HG02884 (cell line): ENCODE data around the gene MBD5.

Experiments
- ATAC-seq: cut with Tn5 transposase; IDR thresholded peaks from one replicate; pipeline ENCODE4 v1.9.1; 2021; ENCODE audit warnings: mild to moderate bottlenecking, moderate library complexity; ENCODE audit not compliant: unreplicated experiment

Gene MBD5

DNA sequence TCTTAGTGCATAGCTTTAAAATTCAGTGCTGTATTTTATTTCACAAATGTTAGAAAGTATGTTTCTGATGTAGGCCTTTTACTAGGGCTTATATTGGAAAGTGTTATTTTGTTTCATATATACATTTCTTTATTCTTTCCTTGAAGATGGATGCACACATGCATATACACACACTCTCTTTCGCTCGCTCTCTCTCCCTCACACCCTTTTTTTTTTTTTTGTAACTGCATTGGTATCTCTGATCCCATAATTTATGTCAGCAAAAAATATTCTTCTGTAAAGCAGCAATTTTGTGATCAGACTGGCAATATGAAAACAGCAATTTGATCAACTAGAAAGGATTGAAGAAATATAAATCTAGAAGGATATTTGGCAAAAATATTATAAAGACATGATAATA is 2.0 kb downstream of the MBD5 start:
- ATAC-seq, result no peak

DNA sequence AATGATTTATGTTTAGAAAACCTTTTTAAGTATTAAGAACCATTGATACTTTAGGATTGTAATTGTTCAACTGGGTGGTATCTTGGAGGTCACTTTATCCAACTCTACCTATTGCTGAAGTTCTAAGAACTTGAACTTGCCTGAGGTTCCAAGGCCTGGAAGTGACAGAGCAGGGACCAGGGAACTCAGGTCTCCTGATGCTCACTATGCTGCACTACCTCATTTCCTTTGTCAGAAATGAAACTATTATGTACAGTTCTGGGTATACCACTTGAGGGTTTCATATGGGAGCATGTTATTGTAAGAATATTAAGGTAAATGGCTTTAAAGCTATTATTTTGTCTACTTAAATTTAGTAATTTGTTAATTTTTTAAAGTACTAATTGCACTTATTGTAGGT is 3.0 kb downstream of the MBD5 start:
- no peak for ATAC-seq

DNA sequence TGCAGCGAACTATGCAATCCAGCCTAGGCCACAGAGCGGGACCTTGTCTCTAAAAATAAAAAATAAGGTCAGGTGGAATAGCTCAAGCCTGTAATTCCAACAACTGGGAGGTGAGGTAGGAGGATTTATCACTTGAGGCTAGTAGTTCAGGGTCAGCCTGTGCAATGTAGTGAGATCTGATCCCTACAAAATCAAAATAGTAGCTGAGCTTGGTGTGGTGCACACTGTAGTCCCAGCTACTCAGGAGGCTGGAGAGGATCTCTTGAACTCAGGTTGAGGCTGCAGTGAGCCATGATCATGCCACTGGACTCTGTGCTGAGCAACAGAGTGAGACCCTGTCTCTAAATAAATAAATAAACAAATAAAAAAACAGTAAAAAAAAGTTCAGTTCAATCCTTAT is 5.7 kb downstream of the MBD5 start:
- no peak for ATAC-seq

DNA sequence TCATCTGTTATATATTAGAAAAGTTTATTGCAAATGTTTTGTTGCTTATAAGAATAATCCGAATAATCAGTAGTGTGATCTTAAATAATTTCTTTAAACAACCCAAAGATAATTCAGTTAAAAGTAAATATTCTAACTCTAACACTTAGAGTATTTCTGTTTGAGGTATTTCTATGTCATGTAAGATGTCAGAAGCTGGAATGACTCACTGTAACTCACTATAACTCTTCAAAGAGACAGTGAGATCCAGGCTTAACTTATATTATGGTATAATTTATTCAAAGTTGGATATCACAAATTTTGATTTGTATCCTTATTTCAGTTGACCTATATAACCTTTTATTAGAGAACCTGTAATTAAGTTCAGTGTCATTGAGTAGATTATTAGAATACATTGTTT is 6.9 kb downstream of the MBD5 start:
- no peak for ATAC-seq

DNA sequence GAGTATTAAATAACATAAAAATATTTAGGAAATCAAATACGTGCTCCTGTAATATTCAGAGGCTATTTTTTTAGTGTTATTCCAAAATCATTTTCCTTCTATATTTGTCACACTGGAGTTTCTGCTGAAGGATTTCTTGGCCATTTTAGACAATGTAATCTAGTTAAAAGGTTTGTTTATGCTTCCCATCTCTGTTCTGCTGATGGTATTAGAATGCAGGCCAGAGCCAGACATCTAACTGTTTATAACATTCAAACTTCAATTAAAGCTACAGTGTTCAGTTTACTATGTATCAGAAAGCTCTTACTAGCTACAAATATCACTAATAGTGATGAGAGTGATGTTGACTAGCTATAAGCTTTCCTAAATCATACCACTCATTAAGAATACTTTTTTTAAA is 7.9 kb downstream of the MBD5 start:
- ATAC-seq, result no peak

DNA sequence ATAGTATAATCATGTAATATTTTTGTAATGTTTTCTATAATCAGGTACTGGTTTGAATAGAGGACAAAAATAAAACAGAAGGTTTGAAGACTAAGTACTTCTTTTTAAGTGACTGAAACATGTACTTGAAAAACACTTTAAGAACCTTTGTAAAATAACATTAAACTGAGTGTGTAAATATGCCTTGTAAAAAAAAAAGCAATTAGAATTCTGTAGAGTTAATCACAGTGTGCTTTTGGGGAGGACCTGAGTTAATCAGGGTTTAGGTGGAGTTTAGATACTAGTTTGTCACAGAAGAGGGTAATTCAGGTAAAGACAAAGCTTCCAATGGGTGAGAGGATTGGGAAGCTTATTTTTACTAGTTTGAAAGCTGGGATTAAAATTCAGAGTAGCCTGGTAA is 10.3 kb downstream of the MBD5 start:
- no peak for ATAC-seq

DNA sequence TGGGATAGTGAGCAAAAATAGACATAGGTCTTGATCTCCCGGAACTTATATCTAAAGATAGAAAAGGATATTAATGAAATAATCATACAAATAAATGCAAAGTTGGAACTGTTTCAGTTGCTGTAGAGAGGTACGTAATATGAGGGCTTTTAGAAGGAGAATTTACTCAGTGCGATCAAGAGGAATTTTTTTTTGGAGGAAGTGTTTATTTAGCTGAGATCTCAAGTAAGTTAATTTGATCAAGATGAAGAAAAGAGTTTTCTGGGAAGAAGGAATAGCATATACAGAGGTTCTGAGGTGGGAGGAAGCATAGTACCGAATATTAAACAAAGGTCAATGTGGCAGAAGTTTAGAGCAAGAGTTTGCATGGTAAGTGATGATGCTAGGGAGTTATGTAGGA is 11.3 kb downstream of the MBD5 start:
- no peak for ATAC-seq

DNA sequence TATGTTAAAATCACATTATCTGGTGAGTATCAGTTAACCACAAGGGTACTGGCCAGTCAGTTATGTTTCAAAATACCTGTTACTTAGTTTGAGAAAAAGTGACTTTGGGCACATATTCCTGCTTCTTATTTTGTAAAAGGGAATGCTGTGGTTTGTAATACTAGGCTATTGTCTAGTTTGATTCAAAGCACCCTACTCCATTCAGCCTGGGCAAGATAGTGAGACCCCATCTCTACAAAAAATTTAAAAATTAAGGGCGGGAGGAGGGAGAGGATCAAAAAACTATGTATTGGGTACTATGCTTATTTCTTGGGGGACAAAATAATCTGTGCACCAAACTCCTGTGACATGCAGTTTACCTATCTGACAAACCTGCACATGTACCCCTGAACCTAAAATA is 18.9 kb downstream of the MBD5 start:
- ATAC-seq, result no peak

DNA sequence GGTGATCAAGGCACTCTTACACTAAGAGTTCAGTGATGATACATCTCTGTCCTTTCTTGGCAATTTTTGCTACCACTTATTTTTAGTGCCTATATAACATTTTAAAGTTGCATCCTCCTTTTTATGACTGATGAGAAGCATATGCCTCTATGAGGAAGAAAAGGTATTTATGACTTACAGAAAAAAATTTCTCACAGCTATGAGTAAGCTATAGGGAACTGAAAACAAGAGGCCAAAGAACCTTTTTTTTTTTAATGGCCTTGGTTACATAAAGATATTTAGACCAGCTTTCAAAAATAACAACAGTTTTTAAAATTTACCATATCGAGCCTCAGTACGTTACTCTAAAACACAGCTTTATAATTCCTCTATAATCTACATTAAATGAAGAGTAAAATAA is 21.3 kb downstream of the MBD5 start:
- peak; percentile 97 for ATAC-seq

DNA sequence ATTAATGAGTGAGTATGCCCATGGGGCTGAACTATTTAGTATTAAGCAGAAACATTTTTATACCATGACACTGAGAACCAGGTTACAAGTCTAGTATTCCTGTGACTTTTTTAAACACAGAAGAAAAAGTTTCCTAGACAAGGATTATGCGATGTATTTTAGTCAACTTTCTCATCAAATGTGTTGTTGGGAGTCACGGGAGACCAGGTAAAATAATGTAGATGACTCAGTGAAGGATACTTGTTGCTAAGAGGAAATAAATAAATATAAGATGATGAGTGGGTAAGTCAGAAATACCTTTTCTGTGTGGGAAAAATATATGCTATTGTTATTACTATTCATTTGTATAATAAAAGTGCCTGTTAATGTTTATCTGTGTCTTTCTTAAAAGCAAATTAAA is 23.4 kb downstream of the MBD5 start:
- no peak for ATAC-seq

DNA sequence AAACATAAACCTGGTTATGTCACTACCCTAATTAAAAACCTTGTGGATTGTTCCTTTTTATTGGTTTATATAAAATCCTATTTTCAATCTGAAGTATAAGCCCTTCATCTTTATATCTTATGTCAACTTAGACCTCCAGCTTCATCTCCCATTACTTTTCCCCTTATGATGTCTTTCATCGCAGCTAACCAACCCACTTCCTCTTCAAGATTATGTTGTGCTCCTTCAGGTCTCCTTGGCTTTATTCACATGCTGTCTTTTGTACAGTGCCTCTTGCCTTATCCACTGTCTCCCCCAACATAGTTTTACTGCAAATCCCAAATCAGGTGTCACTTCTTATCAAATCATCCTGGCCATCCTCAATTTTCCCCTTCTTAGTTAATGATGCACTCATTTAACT is 25.9 kb downstream of the MBD5 start:
- no peak for ATAC-seq

DNA sequence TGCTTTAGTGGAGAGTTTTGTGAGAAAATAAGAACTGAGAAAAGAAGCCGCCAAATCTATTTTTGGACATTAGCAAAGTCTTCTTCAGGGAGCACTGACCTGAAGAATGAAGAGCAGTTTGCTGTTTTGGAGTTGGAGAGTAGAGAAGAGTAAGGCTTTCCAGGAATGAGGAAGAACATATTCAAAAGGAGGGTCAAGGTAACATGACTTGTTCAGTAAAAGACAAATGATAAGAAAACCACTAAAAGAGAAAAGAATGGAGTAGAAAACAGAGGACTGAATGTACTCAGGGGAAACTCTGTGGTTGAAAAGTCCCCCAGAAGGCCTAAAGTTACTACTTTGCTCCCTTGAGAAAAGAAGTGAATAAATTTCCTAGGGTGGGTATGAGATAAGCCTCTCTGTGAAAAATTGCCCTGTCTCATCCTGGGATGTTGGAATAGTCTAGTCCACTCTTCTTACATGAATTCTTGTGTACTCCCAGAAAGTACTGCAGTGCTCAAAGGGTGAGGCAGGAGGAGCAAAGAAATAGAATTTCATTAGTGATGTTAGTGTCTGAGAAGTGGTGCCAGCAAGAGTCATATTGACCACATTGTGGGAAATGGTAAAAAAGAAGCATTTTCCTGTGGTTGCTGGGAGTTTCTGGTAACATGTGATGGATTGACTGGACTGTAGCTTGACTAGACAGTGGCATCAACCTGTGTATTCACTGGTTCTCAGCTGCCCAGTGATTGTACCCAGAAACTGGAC is 27.8 kb downstream of the MBD5 start:
- ATAC-seq, result peak; percentile 55

DNA sequence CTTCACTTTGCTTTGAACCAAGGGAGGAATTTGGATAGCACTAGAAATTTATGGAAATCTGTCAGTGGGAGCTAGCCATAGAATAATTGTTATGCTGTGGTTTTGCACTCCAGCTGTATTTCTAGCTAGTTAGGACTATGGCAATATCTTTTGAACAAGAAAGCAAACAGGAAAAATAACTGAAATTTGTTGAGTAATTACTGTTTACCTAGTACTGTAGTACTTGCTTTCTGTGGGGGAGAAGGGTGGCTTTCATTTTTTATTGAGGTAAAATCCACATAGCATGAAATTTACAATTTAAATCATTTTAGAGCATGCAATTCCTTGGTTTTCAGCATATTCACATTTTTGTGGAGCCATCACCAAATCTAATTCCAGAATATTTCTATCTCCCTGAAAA is 28.4 kb downstream of the MBD5 start:
- no peak for ATAC-seq

DNA sequence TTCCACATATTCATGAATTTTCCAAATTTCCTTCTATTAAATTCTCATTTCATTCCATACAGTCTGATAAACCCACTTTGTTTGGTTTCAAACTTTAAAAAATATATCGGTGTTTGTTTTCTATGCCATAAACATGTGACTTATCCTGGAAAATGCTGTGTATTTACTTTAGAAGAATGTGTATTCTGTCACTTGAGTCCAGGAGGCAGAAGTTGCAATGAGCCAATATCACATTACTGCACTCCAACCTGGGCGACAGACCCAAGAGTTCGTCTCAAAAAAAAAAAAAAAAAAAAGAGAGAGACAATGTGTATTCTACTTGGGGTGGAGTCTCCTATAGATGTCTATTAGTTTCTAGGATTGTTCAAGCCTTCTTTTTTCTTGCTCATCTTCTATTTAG is 31.8 kb downstream of the MBD5 start:
- no peak for ATAC-seq

DNA sequence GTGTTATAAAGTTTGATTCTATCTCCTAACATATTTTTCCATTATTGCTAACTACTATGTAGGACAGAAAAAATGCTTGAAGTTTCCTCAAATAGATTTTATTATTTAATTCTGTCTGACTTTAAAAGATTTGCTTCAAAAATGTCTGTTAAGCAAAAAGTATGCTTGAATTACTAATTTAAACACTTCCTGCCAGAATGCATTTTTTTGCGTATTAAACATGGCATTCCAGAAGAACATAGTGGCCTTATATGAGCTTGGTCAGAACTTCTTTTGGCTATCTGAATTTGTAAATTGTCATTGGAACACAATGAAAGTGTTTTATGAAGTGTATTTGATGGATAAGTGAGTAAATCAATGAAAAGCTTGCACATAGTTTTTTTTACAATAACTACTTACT is 37.8 kb downstream of the MBD5 start:
- ATAC-seq, result no peak

DNA sequence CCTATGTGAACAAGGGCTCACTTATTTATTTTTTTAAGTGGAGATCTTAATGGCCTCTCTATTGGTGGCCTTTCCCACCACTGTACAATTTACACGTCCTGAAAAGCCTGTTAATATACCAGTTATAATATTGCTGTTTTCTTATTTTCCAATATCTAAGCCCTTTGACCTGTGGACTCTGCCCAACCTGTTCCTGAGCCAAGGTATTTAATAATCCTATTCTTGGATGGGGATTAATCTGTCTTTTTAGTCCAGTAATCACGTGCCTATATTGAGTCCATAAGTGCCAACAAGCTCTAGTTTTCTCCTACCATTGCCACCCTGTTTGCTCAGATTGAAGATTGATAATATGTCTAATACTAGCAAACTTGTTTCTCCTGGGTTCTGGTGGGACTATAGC is 42.7 kb downstream of the MBD5 start:
- ATAC-seq, result no peak

DNA sequence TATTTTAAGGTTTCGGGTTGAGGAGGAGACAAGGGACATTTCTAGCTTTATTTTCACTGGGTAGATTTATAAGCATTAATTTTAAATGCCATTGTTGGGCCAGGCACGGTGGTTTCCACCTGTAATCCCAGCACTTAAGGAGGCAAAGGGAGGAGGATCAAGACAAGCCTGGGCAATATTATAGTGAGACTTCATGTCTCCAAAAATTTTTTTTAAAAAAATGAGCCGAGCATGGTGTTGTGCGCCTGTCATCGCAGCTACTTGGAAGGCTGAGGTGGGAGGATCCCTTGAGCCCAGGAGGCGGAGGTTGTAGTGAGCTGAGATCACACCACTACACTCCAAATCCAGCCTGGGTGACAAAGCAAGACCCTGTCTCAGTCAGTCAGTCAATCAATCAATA is 45.0 kb downstream of the MBD5 start:
- no peak for ATAC-seq

DNA sequence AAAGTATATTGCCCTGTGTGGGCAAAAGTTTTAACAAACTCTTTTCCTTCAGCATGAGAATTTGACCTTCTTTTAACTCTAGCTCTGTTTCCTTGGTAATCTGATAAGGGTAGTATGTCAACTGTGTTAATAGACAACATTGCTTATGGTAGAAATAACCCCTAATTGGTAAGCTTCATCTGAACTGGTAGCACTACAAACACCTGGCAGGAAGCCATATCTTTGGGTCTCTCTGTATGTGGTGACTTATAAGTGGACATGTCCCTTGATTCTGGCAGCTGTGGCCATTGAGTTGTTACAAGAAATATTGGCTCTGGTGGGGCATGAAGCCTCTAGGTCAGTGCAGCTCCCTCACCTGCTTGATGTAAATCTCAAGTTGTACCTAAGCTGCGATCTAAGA is 46.9 kb downstream of the MBD5 start:
- ATAC-seq, result no peak

DNA sequence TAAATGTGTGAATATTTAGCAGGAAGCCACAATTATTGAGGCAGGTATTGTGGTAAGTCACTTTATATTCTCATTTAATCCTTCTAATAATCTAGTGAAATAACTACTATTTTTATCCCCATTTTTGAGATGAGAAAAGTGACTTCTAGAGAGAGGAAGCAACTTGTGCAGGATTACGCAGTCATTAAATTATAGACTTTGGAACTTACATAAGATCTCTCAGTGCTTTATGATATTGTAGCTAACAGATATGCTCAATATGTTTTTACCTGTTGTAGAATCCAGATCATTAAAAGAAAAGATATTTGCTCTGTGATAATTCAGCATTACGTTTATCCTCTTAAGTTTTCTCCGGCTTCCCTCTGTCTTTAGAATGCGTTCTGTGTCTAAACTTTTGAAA is 50.5 kb downstream of the MBD5 start:
- ATAC-seq, result no peak

DNA sequence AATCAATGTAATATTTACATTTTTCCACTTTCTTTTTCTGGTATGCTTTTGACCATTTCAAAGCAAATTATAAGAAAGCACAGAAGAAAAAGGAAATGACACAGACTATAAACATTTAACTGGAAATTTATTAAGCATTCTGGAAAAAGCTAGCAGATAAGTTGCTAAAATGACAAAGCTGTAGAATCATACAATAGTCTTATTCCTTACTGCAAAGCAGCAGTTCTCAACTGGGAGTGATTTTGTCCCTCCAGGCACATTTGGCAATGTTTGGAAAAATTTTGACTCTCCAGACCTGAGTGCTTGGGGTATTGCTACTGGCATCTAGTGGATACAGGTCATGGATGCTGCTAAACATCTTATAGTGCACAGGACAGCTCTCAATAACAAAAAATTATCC is 75.1 kb downstream of the MBD5 start:
- ATAC-seq, result no peak

DNA sequence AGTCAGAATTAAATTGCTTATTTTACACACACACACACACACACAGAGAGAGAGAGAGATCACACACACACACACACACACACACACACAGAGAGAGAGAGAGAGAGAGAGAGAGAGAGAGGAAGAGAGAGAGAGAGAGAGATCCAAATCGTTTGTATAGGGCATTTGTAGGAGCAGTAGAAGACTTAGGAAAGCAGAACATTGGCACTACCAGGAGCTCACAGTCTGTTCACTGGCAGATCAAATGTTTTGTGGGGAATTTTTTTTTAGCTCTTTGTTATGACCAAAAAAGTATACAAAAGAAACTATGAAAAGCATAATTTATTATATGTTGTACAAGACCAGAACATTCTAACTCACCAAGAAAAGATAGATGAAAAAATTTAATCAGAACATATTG is 81.8 kb downstream of the MBD5 start:
- ATAC-seq, result no peak

DNA sequence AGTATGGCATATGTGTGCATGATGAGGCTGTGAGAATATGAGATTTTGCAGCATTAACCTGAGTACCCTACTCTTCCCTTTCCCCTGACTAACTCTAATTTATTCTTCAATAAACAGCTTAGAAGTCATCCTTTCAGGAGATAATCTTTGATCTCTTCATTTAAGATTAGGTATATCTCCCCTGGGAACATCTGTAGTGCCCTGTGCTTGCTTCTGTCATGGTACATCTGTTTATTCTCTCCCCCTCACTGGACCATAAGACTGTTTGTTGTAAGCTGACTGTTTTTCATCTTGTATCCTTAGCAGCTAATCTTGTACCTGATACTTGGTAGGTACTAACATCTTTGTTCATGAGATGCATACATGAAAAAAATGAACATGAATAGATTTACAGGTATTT is 83.1 kb downstream of the MBD5 start:
- ATAC-seq, result no peak

DNA sequence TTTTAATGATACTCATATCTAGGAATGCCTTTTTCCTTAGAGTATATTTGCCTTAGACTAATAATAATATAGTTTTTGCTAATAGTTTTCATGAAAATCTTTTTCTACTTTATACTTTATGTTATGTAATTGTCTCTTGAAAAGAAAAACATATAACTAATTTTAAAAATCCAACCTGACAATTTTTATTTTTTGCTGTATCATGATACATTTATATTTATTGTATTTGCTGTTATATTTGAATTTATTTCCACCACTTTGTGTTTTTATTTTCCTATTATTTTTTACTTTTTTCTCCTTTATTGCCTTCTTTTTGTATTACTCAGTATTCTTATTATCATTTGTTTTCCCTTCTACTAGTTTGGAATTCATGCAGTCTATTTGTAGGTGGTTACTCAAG is 85.4 kb downstream of the MBD5 start:
- no peak for ATAC-seq

DNA sequence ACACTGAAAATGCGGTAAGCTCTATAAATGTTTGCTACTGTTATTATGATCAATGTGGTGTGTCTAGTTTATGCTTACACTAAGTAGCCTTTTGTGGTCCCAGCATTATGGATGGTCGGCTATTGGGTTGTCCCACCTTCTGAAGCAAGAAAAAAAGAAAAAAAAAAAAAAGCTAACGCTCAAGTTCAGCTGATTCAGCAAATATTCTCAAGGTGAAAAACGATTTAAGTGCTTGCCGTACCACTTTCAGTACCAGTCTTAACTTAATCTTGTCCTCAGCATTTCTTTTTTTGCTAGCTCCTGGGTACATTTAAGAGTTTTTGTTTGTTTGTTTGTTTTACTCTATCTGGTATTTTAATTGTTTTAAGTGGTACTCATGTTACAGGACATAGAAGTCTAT is 87.5 kb downstream of the MBD5 start:
- ATAC-seq, result no peak
